Caco-2 (cell line): Measurements from ENCODE around the gene CD226. TPM values are rescaled to one million over a fixed set of nuclear protein-coding genes. Genes with fewer than 3 reads are reported as not detected.

Experiments used
- BruUV-seq: library from RNA; stranded (reverse); fragments of 400-500 nt; replicated peaks from 2 replicates; lab custom pipeline; 2021; lab: Mats Ljungman, UMichigan
- CTCF ChIA-PET: fragments of 300-600 bp; sonication (Branson Sonifier 250); formaldehyde crosslinking; loops from one replicate; lab custom pipeline; 2022; ENCODE audit warnings: antibody characterized with exemption; lab: Charles Lee
- POLR2A ChIA-PET: fragments of 300-600 bp; sonication (Branson Sonifier 250); formaldehyde crosslinking; loops from one replicate; lab custom pipeline; 2022; ENCODE audit warnings: antibody characterized with exemption; lab: Charles Lee
- DNase-seq, 2 experiments: peaks; one replicate each; pipeline versions ENCODE4 v3.0.0 to v3.0.0-alpha.2; 2020 to 2022
- H3K27me3 ChIP-seq: replicated peaks from 2 replicates; pipeline ENCODE4 v1.6.0; 2011; ENCODE audit warnings: low read length; ENCODE audit not compliant: control insufficient read depth, insufficient read depth
- H3K36me3 ChIP-seq: 2 replicates; pipeline ENCODE4 v1.5.1; 2011; ENCODE audit warnings: low read length; ENCODE audit not compliant: control insufficient read depth, insufficient read depth
- H3K4me1 ChIP-seq: fragments of 250-450 bp; sonication (Bioruptor Pico); 2 replicates; pipeline ENCODE4 v1.5.1; 2020; ENCODE audit warnings: mild to moderate bottlenecking
- H3K4me3 ChIP-seq: 2 replicates; pipeline ENCODE4 v1.5.1; 2011; ENCODE audit warnings: low read depth, mild to moderate bottlenecking, control low read depth, low read length
- H3K9me3 ChIP-seq: fragments of 250-450 bp; sonication (Bioruptor Pico); 2 replicates; pipeline ENCODE4 v1.5.1; 2020; ENCODE audit warnings: mild to moderate bottlenecking, moderate library complexity
- H3K27ac Mint-ChIP-seq: one replicate; pipeline ENCODE4 v1.8.0; 2022; ENCODE audit warnings: mixed read lengths; ENCODE audit not compliant: unreplicated experiment
- H3K27me3 Mint-ChIP-seq: one replicate; pipeline ENCODE4 v1.8.0; 2022; ENCODE audit warnings: mixed read lengths; ENCODE audit not compliant: insufficient read depth, unreplicated experiment
- H3K36me3 Mint-ChIP-seq: one replicate; pipeline ENCODE4 v1.8.0; 2022; ENCODE audit warnings: mild to moderate bottlenecking, mixed read lengths; ENCODE audit not compliant: insufficient read depth, unreplicated experiment
- H3K4me1 Mint-ChIP-seq: one replicate; pipeline ENCODE4 v1.8.0; 2022; ENCODE audit warnings: low read depth, mixed read lengths; ENCODE audit not compliant: unreplicated experiment
- H3K4me3 Mint-ChIP-seq: one replicate; pipeline ENCODE4 v1.8.0; 2022; ENCODE audit warnings: mild to moderate bottlenecking, moderate library complexity, mixed read lengths; ENCODE audit not compliant: unreplicated experiment
- H3K9me3 Mint-ChIP-seq: one replicate; pipeline ENCODE4 v1.8.0; 2022; ENCODE audit warnings: mixed read lengths; ENCODE audit not compliant: unreplicated experiment
- CTCF ChIP-seq, 2 experiments: fragments of 200-600 bp in 1 of 2; IDR thresholded peaks; 1 replicate in 1 of 2; 2 replicates in 1 of 2; pipeline versions ENCODE4 v1.5.1 to v1.8.0; 2011 to 2022; ENCODE audit warnings: antibody characterized with exemption in 1 of 2, control low read depth in 1 of 2, inconsistent platforms in 1 of 2, low read depth in 1 of 2, low read length in 1 of 2, mild to moderate bottlenecking in 1 of 2, moderate library complexity in 1 of 2; ENCODE audit not compliant: insufficient read depth in 1 of 2, severe bottlenecking in 1 of 2, unreplicated experiment in 1 of 2
- intact Hi-C: fragments of 100-400 bp; cut with micrococcal nuclease; formaldehyde crosslinking; loops from one replicate; pipeline ENCODE4 v1.10.0; 2022; ENCODE audit not compliant: unreplicated experiment
- total RNA-seq: library from RNA; stranded (reverse); gene quantifications from 2 replicates; pipeline ENCODE4 v1.2.3, GENCODE V29; 2022

CD226 gene
- total RNA-seq, 1 experiment from 2014 or later = 0.02 TPM

GRCh38 chr18:69954719-69955480 is 7.2 kb upstream of the CD226 start:
- CTCF ChIA-PET = no interaction called here
- DNase-seq = no peak
- intact Hi-C loops = no loop called here
- Mint-ChIP-seq H3K27me3 (no peaks in the 10 kb centered on the region), H3K27ac (no peak overlapping the region), H3K4me1 (no peaks in the 10 kb centered on the region), H3K9me3 (no peaks in the 10 kb centered on the region), H3K36me3 (no peaks in the 10 kb centered on the region), H3K4me3 (no peak overlapping the region)
- Histone ChIP-seq H3K27me3 (no peaks in the 10 kb centered on the region), H3K4me1 (no peaks in the 10 kb centered on the region), H3K4me3 (no peak overlapping the region), H3K9me3 (no peaks in the 10 kb centered on the region), H3K36me3 (no peaks in the 10 kb centered on the region)
- POLR2A ChIA-PET = no interaction called here
- BruUV-seq = no TSS peak
- no peak for TF ChIP-seq CTCF (IDR thresholded peaks at IDR 0.05; ENCODE audit: insufficient read depth in 1 of 2, low read depth in 1 of 2, low read length in 1 of 2, severe bottlenecking in 1 of 2, unreplicated experiment in 1 of 2)

- no peaks in the 10 kb centered on the region for H3K4me1 Mint-ChIP-seq
- CTCF ChIA-PET = no interaction called here
Observed at GRCh38 chr18:69953191-69953590, 5.5 kb upstream of the CD226 start.

GRCh38 chr18:69951182-69951581 is 3.5 kb upstream of the CD226 start:
- Mint-ChIP-seq H3K27ac (no peak overlapping the region), H3K36me3 (no peaks in the 10 kb centered on the region), H3K4me1 (no peaks in the 10 kb centered on the region), H3K9me3 (no peaks in the 10 kb centered on the region), H3K4me3 (no peak overlapping the region), H3K27me3 (no peaks in the 10 kb centered on the region)
- TF ChIP-seq CTCF (IDR thresholded peaks at IDR 0.05; ENCODE audit: insufficient read depth in 1 of 2, low read depth in 1 of 2, low read length in 1 of 2, severe bottlenecking in 1 of 2, unreplicated experiment in 1 of 2) = no peak
- DNase-seq = no peak
- intact Hi-C loops = no loop called here
- no peak overlapping the region for H3K4me3 ChIP-seq
- ChIA-PET CTCF (no interaction called here), POLR2A (no interaction called here)
- H3K4me1 ChIP-seq = no peaks in the 10 kb centered on the region
- no TSS peak for BruUV-seq
- H3K36me3 ChIP-seq = no peaks in the 10 kb centered on the region
- H3K9me3 ChIP-seq = no peaks in the 10 kb centered on the region
- no peaks in the 10 kb centered on the region for H3K27me3 ChIP-seq

More at GRCh38 chr18:69953191-69953590, 5.5 kb upstream of the CD226 start:
- TF ChIP-seq CTCF (IDR thresholded peaks at IDR 0.05; ENCODE audit: insufficient read depth in 1 of 2, low read depth in 1 of 2, low read length in 1 of 2, severe bottlenecking in 1 of 2, unreplicated experiment in 1 of 2) = no peak
- H3K4me3 Mint-ChIP-seq = no peak overlapping the region
- DNase-seq = no peak
- intact Hi-C loops = no loop called here
- no peak overlapping the region for H3K27ac Mint-ChIP-seq
- no peaks in the 10 kb centered on the region for H3K27me3 ChIP-seq
- no peaks in the 10 kb centered on the region for H3K36me3 ChIP-seq
- H3K4me1 ChIP-seq = no peaks in the 10 kb centered on the region
- BruUV-seq = no TSS peak
- no peaks in the 10 kb centered on the region for H3K27me3 Mint-ChIP-seq
- no peaks in the 10 kb centered on the region for H3K9me3 Mint-ChIP-seq
- H3K36me3 Mint-ChIP-seq = no peaks in the 10 kb centered on the region
- no peaks in the 10 kb centered on the region for H3K9me3 ChIP-seq
- H3K4me3 ChIP-seq = no peak overlapping the region
- POLR2A ChIA-PET = no interaction called here
